NCI-H1105 treated with DMSO at 0.1 percent for 48 hours (cell line): ENCODE measurements around the gene LOXHD1.

Experiments used
- DNase-seq: peaks from one replicate; lab custom pipeline; 2025; lab: John Stamatoyannopoulos, UW

The LOXHD1 gene

GRCh38 chr18:46625069-46625468 lies 32.0 kb downstream of the LOXHD1 start:
- no peak for DNase-seq

DNA sequence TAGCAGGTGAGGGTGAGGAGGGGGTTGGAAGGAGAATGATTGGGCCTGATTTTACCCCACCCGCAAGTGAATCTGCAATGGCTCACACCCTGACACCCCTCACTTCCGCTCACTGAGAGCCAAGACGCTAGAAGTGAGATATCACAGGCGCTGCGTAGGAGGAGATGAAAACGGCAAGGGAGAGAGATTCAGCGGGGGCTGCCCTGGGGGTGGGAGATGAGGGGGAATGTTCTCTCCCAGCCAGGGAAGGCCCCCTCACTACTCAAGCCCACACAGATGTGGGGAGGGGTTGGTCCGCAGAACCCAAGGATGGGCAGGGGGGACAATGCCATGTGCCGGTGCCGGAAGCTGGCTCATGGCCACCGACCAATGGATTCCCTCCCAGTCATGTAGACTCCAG lies 32.9 kb downstream of the LOXHD1 start:
- no peak for DNase-seq

- DNase-seq = no peak
Observed at GRCh38 chr18:46623541-46623940, 33.5 kb downstream of the LOXHD1 start.

GRCh38 chr18:46622999-46623398 lies 34.0 kb downstream of the LOXHD1 start:
- peak; percentile 58 for DNase-seq

DNA sequence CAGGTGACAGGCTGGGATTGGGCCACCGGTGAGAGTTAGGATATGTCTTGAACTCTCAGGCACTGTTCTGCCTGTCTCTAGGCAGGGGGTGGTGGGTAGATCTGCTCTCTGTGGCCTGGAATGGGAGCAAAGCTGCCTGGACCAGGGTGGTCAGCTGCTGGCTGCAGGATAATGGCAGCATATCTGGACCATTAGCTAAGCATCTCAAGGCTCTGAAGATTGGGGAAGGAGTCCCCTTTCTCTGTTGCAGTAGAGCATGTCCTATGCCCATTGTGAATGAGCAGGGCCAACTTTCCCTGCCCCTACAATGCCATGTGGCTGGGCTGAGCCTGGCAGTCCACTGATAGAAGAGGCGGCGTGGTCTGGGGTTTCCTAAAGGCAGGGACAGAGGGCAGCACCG lies 34.6 kb downstream of the LOXHD1 start:
- no peak for DNase-seq

GRCh38 chr18:46621871-46622270 lies 35.1 kb downstream of the LOXHD1 start:
- DNase-seq = no peak

- no peak for DNase-seq
Observed at GRCh38 chr18:46621111-46621766, 35.8 kb downstream of the LOXHD1 start.

- no peak for DNase-seq
Observed at GRCh38 chr18:46619559-46619958, 37.5 kb downstream of the LOXHD1 start.

DNA sequence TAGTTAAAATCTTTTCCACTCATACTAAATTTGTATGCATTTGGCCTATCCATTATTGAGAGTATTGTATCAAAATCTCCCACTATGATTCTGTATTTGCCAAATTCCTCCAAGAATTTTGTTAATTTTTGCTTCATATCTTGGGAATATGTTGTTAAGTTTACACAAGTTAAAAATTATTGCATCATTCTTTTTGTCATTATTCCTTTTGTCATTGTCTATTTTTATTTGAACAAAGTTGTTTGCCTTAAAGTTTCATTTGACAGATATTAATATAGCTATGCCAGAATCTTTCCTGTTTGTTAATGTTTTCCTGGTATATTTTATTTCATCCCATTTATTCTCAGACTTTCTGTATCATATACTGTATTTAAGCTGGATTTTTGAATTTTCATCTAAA lies 41.3 kb downstream of the LOXHD1 start:
- DNase-seq = no peak

- no peak for DNase-seq
Observed at GRCh38 chr18:46609048-46609447, 48.0 kb downstream of the LOXHD1 start.

GRCh38 chr18:46607926-46608325 lies 49.1 kb downstream of the LOXHD1 start:
- no peak for DNase-seq

DNA sequence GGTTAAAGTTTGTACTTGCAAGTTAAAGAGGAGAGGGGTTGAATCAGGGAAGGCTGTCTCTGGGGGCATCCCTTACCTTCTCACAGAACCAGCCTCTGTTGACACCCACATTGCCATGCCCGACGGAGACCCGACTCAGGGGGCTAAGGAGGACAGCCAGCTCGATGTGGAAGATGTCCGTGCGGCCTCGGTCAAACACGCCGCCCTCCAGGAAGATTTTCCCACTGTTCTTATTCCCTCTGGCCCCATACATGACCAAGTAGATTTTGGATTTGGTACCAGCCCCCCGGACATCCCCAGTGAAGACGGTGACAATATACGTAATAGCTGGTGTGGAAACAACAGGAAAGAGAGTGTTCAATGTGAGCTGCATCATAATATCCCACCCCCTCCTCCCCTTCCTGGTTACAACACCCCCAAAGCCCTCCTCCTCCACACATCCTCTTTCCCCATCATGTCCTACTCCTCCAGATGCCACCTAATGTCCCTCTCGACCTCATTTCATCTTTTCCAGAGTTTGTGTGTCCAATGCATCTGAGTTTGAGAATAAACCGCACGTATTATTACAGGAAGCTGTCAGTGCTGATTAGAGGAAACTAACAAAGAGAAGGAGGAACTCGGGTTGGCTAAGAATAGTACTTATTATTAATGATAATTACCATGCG lies 55.7 kb downstream of the LOXHD1 start:
- no peak for DNase-seq

DNA sequence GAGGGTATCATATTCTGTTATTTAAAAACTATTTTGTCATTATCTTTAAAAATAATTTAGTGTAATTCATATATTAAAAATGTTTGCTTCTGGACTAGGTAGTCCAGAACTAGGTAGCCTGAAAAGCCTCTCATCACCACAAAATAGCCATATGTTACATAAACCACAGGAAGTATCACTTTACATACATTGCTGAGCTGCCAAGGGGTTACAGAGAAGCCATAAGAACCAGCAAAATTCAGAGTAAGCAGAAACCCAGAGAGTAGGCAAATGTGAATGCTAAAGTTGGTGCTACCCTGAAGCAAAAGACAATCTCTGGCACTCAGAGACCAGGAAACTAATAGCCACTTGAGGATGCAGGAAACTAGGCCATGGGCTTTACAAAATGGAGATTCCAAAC lies 60.9 kb downstream of the LOXHD1 start:
- DNase-seq = peak; percentile 22

DNA sequence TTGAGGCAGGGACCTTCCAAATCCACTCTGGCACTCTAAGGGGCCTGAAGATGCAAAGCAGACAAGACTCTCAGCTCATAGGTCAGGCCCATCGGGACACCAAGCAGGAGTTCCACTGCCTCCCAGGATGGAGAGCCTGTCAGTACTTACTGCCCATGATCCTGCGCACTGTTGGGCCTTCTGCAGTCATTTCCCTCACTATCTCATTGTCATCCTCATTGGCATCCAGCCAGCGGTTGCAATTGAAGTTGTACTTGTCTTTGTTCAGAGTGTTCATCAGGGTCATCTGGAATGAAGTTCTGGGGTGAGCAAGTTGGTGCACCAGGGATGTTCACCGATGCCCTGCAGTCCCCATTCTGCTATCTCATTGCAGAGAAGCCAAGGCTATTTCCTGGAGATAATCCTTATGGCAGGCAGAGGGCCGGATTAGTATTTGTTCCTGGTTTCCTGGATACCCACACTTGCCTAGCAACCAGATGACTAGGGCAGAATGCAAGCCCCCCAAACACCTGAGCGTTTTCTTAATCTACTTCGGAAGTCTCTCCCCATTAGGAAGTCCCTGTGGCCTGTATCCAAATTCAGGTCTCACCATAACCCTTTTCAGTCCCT lies 65.1 kb downstream of the LOXHD1 start:
- DNase-seq = no peak

- DNase-seq = no peak
Observed at GRCh38 chr18:46590103-46590502, 66.9 kb downstream of the LOXHD1 start.

DNA sequence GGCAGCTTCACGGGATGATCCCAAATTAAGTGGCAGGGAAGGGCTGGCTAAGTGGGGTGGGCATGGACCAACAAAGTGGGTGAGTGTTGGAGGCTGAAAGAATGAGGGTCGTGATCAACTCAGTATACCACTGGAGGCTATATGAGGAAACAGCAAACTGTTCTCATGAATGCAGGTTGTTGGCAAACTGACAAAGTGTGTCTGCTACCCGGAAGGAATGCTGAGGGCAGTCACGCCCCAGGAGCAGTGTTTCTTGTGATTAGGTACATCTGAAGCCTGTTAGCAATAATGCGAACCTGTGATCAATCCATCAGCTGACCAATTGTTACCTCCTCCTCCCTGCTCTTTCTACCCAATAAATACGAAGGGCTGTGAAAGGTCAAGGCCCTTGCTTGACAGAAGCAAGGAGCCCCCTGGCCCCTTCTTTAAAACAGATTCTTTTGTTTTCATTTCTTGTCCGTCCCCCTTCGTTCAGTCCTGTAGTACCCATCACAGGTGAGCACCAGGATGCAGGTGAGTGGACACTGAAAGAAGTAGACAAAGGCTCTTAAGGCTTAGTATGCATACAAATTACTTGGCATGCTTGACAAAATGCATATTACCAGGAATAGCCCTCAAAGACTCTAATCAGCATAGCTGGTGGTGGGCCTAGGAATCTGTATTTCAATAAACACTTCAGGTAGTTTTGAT lies 67.9 kb downstream of the LOXHD1 start:
- no peak for DNase-seq

GRCh38 chr18:46587600-46587999 lies 69.4 kb downstream of the LOXHD1 start:
- peak; percentile 8 for DNase-seq

DNA sequence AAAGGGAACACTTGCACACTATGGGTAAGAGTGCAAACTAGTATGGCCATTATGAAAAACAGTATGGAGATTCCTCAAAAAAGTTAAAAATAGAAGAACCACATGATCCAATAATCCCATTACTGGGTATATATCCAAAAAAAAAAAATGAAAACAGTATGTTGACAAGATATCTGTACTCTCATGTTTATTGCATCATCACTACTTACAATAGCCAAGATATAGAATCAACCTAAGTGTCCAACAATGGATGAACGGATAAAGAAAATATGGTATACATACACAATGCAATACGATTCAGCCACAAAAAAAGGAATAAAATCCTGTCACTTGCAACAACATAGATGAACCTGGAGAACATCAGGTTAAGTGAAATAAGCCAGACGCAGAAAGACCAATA lies 73.3 kb downstream of the LOXHD1 start:
- no peak for DNase-seq

DNA sequence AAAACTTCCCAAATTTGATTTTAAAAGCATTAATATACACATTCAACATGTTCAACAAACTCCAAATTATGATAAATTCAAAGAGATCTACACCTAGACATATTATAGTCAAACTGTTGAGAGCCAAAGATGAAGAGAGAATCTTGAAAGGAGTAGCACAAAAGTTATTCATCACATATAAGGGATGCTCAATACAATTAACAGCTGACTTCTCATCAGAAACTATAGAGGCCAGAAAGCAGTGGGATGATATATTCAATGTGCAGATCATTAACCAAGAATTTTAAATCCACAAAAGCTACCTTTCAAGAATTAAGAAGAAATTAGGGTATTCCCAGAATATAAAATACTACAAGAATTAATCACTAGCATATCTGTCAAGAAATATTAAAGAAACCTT lies 75.4 kb downstream of the LOXHD1 start:
- DNase-seq = no peak

DNA sequence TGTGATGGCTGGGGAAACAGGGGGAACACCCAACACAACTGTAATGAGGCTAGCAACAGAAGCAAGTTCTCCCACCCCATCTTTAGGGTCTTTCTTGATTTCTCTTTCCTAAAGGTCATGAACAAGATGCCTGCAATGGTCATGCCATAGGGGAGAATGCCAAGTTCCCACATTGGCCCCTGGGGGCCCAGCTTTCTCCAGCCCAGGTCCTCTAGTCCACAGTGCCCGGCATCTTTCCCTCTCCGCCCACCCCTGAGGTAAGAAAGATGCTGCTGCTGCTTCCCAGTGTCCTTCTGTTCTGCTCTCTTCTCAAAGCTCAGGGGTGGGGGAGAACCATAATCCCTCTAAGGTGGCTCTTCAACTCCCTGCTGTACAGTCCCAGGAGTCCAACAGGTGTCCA lies 78.0 kb downstream of the LOXHD1 start:
- DNase-seq = no peak

- no peak for DNase-seq
Observed at GRCh38 chr18:46577546-46577945, 79.5 kb downstream of the LOXHD1 start.

- no peak for DNase-seq
Observed at GRCh38 chr18:46575851-46576250, 81.2 kb downstream of the LOXHD1 start.

GRCh38 chr18:46574743-46575115 lies 82.3 kb downstream of the LOXHD1 start:
- DNase-seq = no peak
